Measurements from ENCODE around the gene PHLDB1.

DNA sequence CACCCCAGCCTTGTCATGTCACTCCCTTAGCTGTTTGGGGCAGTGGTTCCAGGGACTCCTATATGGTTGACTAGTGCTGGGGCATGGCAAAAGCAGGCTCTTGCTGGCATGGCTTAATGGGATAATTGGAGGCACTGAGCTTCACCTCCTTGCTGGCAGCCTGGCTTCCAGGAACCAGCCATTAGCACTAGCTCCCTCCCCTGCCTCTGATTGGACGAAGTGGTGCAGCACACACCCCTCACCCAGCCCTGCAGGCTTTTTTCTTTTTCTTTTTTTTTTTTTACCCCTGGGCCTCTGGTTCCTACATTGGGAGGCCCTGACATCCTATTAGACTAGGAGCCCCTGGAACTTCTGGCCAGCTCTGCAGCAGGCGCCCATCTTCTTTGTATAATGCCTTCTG lies 18.6 kb downstream of the PHLDB1 start:
- TF ChIP-seq POLR2A (IDR thresholded peaks at IDR 0.05): no peak
- TF ChIP-seq, protein P1, sequence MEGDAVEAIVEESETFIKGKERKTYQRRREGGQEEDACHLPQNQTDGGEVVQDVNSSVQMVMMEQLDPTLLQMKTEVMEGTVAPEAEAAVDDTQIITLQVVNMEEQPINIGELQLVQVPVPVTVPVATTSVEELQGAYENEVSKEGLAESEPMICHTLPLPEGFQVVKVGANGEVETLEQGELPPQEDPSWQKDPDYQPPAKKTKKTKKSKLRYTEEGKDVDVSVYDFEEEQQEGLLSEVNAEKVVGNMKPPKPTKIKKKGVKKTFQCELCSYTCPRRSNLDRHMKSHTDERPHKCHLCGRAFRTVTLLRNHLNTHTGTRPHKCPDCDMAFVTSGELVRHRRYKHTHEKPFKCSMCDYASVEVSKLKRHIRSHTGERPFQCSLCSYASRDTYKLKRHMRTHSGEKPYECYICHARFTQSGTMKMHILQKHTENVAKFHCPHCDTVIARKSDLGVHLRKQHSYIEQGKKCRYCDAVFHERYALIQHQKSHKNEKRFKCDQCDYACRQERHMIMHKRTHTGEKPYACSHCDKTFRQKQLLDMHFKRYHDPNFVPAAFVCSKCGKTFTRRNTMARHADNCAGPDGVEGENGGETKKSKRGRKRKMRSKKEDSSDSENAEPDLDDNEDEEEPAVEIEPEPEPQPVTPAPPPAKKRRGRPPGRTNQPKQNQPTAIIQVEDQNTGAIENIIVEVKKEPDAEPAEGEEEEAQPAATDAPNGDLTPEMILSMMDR (IDR thresholded peaks at IDR 0.05): no peak
